NCI-H2107 (cell line): Measurements from ENCODE around the gene AASDHPPT.

ENCODE experiments used
- DNase-seq: peaks from one replicate; lab custom pipeline; 2025; lab: John Stamatoyannopoulos, UW

Gene AASDHPPT

GRCh38 chr11:106086135-106086534 lies 8.7 kb downstream of the AASDHPPT start:
- no peak for DNase-seq

- DNase-seq, result no peak
These were observed 9.4 kb downstream of the AASDHPPT start for GRCh38 chr11:106086850-106087249.

- no peak for DNase-seq
These were observed 10.5 kb downstream of the AASDHPPT start for GRCh38 chr11:106087815-106088435.

GRCh38 chr11:106088896-106089295 lies 11.4 kb downstream of the AASDHPPT start:
- no peak for DNase-seq

- no peak for DNase-seq
These were observed 14.1 kb downstream of the AASDHPPT start for GRCh38 chr11:106091480-106092123.

GRCh38 chr11:106092446-106092845 lies 15.0 kb downstream of the AASDHPPT start:
- DNase-seq, result no peak

- DNase-seq, result no peak
These were observed 21.6 kb downstream of the AASDHPPT start for GRCh38 chr11:106098893-106099553.

- DNase-seq, result no peak
These were observed 23.9 kb downstream of the AASDHPPT start for GRCh38 chr11:106101370-106101769.

GRCh38 chr11:106101819-106102218 lies 24.4 kb downstream of the AASDHPPT start:
- no peak for DNase-seq

GRCh38 chr11:106105986-106106385 lies 28.5 kb downstream of the AASDHPPT start:
- DNase-seq, result no peak

- DNase-seq, result no peak
These were observed 44.3 kb downstream of the AASDHPPT start for GRCh38 chr11:106121570-106122320.

- DNase-seq, result no peak
These were observed 50.1 kb downstream of the AASDHPPT start for GRCh38 chr11:106127604-106128003.

GRCh38 chr11:106128740-106129139 lies 51.3 kb downstream of the AASDHPPT start:
- DNase-seq, result no peak

GRCh38 chr11:106131998-106132397 lies 54.5 kb downstream of the AASDHPPT start:
- DNase-seq, result no peak

GRCh38 chr11:106132582-106133354 lies 55.3 kb downstream of the AASDHPPT start:
- DNase-seq, result no peak

- no peak for DNase-seq
These were observed 56.1 kb downstream of the AASDHPPT start for GRCh38 chr11:106133529-106133928.

- DNase-seq, result no peak
These were observed 59.6 kb downstream of the AASDHPPT start for GRCh38 chr11:106137061-106137460.

- no peak for DNase-seq
These were observed 60.3 kb downstream of the AASDHPPT start for GRCh38 chr11:106137758-106138157.
